T follicular helper cell (primary cell): Measurements from ENCODE around the gene ENTHD1.
A peak's percentile ranks its signal among the peaks of the same experiment; 100 is the strongest.
"Not testable (repeated sequence)": the region's sequence is repeated elsewhere in the genome, so short reads cannot be mapped to it uniquely, and the experiment has no call there.

Source experiments
- DNase-seq: peaks from one replicate; pipeline ENCODE4 v3.0.0-alpha.2; 2020; ENCODE audit warnings: low read depth

The ENTHD1 gene

GRCh38 chr22:39797528-39798147 is 95.9 kb downstream of the ENTHD1 start:
- no peak for DNase-seq

- DNase-seq: no peak
Observed at GRCh38 chr22:39789788-39790187, 103.8 kb downstream of the ENTHD1 start.

- no peak for DNase-seq
Observed at GRCh38 chr22:39785232-39785631, 108.3 kb downstream of the ENTHD1 start.

GRCh38 chr22:39777716-39778454 is 115.7 kb downstream of the ENTHD1 start:
- DNase-seq: no peak

- no peak for DNase-seq
Observed at GRCh38 chr22:39776295-39777009, 117.1 kb downstream of the ENTHD1 start.

DNA sequence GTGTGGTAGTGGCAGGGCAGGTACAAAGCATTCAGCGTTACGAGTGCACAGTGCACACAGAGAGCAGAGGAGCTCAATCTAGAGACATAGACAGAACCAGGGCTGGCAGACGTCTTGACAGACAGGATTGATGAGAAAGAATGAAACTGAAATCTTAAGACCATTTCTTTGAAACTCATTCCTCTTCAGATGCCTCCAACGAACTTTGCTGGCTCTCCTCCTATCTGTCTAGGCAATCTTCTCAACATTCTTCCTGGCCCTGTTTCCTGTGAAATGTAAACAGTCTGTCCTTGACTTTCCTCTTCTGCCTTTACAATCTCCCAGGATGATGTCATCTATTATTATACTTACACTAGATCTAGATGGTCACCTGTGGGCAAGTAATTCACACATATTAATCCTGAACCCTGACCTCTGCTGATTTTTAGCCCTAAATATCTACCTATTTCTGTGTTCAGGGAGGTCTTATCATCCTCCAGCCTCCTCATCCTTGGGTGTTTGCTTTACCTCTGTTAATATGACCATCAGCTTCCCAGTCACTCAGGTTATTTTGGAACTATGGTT is 119.5 kb downstream of the ENTHD1 start:
- DNase-seq: peak; percentile 1

DNA sequence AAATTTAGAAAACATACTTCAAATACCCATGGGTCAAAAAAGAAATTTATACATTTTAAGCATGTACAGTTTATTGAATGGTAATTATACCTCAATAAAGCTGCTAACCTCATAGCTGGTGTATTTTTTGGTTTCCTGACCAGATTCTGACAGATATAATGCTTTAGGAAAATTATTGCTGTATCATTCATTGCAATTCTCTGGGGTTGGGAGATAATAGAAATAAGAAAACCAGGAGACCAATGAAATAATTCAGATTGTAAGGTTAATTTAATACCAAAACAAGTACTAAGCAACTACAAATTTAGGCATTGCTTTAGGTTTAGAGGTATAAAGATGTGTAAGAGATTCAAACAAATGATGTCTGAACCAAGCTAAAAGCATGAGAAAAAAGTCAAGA is 120.1 kb downstream of the ENTHD1 start:
- DNase-seq: no peak

GRCh38 chr22:39771486-39771885 is 122.1 kb downstream of the ENTHD1 start:
- no peak for DNase-seq

DNA sequence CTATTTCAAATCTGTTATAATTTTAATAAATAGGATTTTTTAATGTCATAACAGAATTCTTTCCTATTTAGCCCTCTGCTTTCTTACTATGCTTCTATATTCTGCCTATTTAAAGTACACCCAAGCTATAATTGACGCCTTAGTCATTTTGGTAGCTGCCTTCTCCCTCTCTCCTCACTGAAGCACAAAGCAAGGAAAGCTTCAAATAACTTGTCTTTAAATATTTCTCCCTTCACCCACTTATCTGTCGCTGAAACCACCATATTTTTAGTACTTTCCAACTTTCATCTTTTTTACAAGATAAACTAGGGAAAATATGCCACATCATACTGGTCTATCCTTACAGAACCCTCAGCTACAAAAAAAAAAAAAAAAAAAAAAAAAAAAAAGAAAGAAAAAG is 127.9 kb downstream of the ENTHD1 start:
- no peak for DNase-seq

DNA sequence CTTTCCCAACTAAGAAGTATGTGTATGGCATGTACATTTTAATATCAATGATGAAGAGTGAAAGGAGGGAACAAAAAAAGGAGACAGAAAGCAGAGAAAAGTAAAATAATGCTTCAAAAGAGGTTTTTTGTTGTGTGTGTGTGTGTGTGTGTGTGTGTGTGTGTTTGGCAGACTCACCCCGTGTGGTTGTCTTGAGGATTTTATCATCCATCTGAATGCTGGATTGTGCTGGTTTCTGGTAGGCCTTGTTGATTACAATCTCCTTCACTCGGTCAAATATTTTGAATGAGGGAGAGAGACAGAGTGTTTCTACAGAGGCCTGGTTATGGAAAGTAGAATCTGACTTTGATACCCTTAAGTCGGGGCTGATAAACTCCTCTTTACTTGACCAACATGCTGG is 128.5 kb downstream of the ENTHD1 start:
- no peak for DNase-seq

GRCh38 chr22:39763276-39763675 is 130.3 kb downstream of the ENTHD1 start:
- no peak for DNase-seq

DNA sequence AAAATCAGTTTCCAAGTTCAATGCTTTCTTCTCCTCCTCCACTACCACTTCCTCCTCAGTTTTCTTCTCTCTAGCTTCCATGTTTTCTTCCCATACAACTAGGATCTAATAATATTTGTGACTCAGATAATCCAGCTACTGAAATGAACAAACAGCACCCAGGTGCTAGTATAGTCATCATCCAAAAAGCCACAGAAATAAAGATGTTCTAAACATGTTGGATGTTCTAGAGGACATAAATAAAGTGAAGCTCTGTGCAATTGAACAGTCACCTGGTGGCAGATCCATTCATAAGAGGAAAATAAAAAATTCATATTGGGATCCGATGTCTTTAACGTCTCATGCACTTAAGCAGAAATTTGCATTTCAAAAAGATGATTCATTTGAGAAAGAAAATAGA is 142.8 kb downstream of the ENTHD1 start:
- no peak for DNase-seq

GRCh38 chr22:39748877-39749276 is 144.7 kb downstream of the ENTHD1 start:
- DNase-seq: no peak

DNA sequence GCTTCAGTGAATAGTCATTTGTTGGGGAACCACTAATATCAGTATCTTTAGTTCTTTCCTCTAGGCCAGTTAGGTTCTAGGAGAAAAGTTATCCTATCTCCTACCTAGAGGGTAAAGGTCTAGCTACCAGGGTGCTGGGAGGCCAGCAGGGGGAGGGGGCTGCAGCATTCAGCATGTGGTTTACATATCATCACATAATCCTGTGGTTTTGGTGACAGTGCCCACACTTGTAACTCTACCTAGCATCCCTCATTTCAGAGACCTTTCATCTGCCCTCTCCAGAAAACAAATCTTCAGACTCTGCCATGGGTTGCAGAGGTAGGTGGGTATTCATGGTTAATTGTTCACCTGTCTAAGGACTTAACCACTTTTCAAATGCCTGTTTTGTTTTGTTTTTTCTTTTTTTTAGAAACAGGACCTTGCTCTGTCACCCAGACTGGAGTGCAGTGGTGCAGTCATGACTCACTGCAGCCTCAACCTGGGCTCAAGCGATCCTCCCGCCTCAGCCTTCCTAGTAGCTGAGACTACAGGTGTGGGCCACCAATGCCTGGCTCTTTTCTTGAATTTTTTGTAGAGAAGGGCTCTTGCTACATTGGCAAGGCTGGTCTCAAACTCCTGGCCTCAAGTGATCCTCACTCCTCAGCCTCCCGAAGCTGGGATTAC is 146.8 kb downstream of the ENTHD1 start:
- no peak for DNase-seq

DNA sequence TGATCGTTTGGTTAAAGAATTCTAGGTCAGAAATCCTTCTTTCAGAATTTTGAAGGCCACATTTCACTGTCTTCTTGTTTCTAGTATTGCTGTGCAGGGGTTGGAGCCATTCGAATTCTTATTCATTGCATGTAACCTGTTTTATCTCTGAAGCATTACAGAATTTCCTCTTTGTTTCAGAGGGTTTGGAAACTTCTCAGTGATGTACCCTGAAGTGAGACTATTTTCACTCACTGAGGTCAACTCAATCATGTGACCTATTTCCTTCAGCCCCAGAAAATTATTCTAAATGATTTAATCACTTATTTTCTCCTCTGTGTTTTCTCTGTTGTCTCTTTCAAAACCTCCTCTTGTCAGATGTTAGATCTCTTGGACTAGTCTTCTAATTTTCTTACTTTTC is 147.8 kb downstream of the ENTHD1 start:
- no peak for DNase-seq

- no peak for DNase-seq
Observed at GRCh38 chr22:39744353-39744752, 149.2 kb downstream of the ENTHD1 start.

- no peak for DNase-seq
Observed at GRCh38 chr22:39743935-39744334, 149.6 kb downstream of the ENTHD1 start.

- no peak for DNase-seq
Observed at GRCh38 chr22:39739338-39740027, 154.1 kb downstream of the ENTHD1 start.

GRCh38 chr22:39738746-39739145 is 154.8 kb downstream of the ENTHD1 start:
- DNase-seq: no peak

GRCh38 chr22:39735776-39736175 is 157.8 kb downstream of the ENTHD1 start:
- DNase-seq: no peak

DNA sequence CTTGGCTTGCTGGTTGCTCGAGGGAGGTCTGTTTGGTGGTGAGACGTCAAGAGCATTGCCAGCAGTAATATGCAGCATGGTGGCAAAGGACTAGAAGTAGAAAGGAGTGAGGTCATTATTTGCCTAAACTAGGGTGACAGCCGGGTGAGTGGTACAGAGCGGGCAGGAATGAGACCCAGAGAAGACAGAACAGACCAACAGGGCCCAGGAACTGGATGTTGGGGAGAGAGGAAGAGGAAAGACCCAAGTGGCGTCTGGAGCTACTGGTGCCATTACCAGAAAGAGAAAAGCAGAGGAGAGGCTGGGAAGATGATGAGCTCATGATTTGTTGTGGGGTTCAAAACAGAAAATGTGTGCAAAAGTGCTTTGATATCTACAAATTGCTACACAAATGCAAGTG is 158.7 kb downstream of the ENTHD1 start:
- DNase-seq: no peak

- not testable (repeated sequence) for DNase-seq
Observed at GRCh38 chr22:39734046-39734445, 159.5 kb downstream of the ENTHD1 start.
